ENCODE data around the gene AKAP12. TPM values are rescaled to one million over a fixed set of nuclear protein-coding genes. Genes with fewer than 3 reads are reported as not detected.
"Not testable (repeated sequence)": the region's sequence is repeated elsewhere in the genome, so short reads cannot be mapped to it uniquely, and the experiment has no call there.

The AKAP12 gene
- total RNA-seq, 1 experiment from 2014 or later = 396 TPM

DNA sequence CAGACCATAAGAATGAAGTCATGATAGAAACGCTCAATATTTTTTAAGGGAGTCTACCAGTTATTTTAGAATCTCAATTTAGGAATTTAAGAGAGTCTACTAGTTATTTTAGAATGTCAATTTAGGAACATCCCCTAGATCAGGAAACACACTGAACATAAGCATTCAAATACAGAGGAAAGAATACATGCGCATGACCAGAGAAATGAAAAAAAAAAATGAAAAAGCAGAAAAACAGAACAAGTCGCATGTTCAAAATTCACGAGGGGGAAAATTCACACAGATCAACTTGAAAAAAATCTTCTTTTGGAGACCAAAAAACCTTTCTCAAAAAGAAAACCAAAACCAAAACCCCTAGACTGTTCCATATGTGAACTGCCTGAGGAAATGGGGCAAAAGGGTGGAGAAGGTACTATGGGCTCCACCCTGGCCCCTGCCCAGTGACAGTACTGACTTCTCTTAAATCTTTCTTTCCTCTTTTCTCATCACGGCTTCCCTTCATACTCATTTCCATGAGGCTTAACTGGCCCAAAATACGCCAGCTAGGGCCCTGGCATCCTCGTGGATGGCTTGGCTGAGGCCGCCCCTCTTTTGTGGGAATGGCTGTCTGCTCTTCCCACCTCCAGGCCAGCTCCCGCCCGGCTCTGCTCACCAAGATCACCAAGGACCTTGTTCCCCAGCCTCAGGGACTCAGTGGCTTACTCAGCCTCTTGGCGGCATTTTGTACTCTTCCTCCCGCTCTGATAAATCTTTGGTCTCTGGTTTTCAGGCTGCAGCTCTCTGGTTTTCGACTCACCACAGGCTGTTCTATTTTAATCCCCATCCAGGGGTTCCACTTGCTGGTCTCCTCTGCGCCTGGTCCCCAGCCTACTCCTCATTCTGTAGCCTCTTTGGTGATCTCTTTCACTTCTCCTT is 140.4 kb downstream of the AKAP12 start:
- DNase-seq (ENCODE audit: low read depth) = no peak

DNA sequence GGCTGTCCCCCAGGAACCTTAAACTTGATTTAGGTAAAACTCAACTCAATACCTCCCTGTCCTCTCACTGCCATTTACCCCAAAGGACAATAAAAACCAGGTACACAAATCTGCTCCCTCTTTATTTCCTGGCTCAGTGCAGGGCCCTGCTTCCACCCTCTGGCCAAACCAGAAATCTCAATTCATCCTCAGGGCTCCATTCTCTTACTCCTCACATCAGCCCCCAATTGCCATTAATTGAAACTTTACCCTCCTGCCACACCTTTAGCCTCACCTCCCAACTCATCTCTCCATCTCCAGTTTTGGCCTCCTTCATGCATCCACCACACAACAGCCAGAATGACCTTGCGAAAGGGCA is 141.1 kb downstream of the AKAP12 start:
- no peak for DNase-seq (ENCODE audit: low read depth)

GRCh38 chr6:151381722-151382121 is 142.0 kb downstream of the AKAP12 start:
- DNase-seq (ENCODE audit: low read depth) = no peak

GRCh38 chr6:151382631-151383030 is 142.9 kb downstream of the AKAP12 start:
- not testable (repeated sequence) for DNase-seq (ENCODE audit: low read depth)

DNA sequence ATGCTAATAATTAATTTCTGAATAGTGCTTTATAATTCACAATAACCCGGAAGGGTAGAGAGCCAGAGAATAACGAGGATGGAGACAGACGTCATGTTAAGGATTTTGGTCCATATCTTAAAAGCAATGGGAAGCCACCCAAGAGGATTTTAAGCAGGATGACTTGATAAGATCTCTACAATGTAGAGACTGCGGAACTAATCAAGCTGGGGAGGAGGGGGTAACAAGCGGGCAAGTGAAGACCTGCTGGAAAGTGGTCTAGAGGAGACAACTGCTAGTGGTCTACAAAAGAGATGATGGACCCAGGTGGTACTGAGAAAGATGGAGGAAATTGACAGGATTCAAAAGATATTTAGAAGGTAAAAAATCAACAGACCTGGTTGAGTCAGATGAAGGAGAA is 144.4 kb downstream of the AKAP12 start:
- DNase-seq (ENCODE audit: low read depth) = no peak

DNA sequence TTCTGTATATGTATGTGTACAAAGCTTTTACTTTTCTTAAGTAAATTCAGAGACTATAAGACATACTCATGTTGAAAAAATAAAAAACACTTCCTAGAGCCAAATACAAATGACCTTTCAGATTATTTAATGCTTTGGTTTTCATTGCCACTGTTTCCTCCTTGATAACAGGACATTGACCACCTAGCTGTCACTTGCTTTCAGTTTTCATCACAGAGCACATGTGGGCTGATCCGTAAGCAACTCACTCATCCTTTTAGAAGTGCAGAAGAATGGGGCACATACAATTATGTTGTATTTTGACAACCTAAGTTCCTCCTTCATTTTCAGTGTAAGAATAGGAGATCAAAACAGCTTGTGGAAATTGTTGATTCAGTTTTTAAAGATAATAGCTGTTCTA is 145.4 kb downstream of the AKAP12 start:
- DNase-seq (ENCODE audit: low read depth) = no peak

DNA sequence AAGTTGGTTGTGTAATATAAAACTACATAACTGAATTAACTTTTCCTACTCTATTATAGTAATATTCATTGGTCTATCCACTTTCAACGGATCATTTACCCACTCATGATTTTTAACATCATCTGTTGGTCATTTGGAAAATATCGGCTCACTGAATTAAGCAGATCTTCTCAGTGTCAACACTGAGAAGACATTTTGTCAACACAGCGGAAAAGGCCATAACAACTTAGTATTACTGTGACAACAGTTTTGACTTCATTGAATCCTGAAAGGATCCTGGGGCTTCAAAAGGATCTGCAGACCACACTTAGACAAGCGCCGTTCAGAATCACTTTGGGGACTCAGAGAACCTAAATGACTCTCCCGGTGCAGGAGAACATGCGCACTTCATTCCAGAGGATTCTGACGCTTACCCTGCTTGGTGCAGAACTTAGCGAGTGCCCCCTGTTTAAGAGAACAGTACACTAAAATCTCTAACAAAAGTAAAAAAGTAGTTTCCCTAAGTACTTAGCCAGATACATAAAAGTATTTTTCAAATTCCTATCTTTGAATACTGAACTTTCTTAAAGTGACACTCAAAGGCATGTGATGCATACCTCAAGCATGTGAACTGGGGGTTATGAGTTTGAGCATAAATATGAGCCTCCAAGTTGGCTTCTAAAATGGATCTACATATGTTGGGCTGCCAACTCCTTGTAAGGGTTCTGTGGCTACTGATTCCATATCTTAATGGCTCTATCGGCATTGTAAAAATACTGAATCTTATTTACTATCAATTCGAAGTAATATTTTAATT is 147.6 kb downstream of the AKAP12 start:
- DNase-seq (ENCODE audit: low read depth) = no peak

- no peak for DNase-seq (ENCODE audit: low read depth)
These were observed 148.5 kb downstream of the AKAP12 start for GRCh38 chr6:151388236-151388635.

DNA sequence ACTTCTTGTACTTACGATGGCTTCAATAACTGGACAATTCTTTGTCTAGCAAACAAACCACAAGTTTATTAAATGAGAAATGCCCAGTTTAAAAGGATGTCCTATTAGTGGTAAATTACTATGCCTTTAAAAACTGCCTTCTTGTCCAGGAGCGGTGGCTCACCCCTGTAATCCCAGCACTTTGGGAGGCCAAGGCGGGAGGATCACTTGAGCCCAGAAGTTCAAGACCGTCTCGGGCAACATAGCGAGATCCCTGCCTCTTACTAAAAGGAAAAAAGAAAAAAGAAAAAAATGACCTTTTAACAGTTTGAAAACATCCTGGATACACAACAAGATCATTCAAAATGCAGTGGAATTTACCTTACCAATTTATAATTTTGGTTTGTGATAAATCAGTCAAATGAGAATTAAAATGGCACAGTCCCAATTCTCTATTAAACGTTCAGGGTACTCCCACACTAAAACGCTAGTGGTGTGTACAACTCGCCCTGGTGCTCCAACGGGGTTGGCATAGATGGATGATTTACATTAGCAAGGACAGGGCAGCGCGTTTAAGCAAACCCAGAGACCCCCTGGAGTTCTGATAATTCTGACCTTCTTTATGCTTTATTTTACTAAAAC is 149.3 kb downstream of the AKAP12 start:
- no peak for DNase-seq (ENCODE audit: low read depth)

DNA sequence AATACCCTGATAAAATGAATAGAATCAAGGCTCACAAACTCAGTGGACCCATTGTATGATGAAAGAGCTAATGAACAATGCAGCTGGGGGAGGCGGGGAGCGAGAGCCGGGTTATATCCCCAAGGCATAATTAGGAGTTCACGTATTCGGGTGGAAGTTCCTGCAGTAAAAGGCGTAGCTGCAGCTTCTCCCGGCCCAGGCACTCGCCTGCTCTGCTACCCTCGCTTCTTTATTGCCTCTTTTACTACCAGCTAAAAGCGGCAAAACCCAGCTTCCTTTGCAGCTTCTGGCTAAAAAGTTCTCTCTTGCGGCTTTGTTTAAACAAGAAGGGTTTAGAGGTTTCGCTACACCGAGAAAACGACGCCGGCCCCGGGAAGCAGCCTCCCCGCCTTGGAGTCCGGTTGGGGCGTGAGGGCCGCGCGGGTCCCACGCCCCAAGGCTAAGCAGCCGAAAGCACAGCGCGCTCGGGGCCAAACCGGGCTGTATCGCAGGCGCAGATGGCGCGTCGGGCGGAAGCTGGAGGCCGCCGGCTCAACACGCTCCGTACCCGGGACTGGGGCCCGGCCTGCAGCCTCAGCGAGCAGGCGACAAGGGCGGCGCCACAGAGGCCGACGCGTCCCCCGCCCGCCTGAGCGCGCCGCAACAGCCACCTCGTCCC is 150.0 kb downstream of the AKAP12 start:
- peak; percentile 82 for DNase-seq (ENCODE audit: low read depth)

- DNase-seq (ENCODE audit: low read depth) = peak; percentile 100
These were observed 150.6 kb downstream of the AKAP12 start for GRCh38 chr6:151390276-151390850.

- peak; percentile 82 for DNase-seq (ENCODE audit: low read depth)
These were observed 151.2 kb downstream of the AKAP12 start for GRCh38 chr6:151390851-151391470.

- peak; percentile 88 for DNase-seq (ENCODE audit: low read depth)
These were observed 152.0 kb downstream of the AKAP12 start, which contains the start of gene ZBTB2 for GRCh38 chr6:151391471-151392413. TSS of gene ZBTB2 (minus strand) at chr6:151391559. CDS start at chr6:151373637, 17,922 bp downstream.

DNA sequence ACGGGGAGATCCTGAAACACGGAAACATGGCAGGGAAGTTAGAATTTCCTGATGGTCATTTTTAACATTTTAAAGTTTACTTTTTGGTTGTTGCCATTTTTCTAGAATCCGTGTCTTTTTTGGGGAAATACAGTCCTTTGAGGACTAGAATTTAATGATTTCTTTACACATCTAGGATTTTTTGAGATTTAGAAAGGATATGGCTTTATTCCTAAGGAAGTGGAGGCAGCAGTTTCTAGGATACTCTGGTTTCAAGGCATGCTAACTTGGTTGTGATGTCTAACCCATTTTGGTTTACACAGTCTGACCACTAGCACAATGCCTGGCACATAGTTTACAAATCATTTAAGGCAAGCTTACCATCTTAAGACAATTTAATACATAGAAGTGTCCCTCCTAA is 152.7 kb downstream of the AKAP12 start:
- DNase-seq (ENCODE audit: low read depth) = no peak

DNA sequence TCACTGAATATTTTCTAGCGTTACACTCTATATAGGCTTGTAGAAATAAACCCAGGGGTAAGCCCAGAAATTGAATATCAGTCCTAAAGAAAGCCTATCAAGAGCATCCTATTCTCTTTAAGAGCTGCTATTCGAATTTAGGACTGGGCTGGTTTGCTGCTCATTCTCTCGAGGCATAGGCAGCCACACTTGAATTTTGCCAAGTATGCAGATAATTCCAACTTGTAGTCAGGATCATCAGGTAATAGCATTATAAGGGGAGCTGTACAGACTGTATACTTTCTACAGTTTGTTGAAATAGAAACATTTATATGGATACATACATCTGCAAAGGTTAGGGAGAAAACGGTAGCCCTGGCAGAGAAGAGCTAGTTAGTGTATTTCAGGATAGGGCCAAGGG is 153.6 kb downstream of the AKAP12 start:
- DNase-seq (ENCODE audit: low read depth) = no peak

GRCh38 chr6:151399679-151400078 is 159.9 kb downstream of the AKAP12 start:
- DNase-seq (ENCODE audit: low read depth) = no peak

- DNase-seq (ENCODE audit: low read depth) = no peak
These were observed 160.7 kb downstream of the AKAP12 start for GRCh38 chr6:151400473-151400872.

GRCh38 chr6:151402228-151402627 is 162.5 kb downstream of the AKAP12 start:
- DNase-seq (ENCODE audit: low read depth) = no peak

DNA sequence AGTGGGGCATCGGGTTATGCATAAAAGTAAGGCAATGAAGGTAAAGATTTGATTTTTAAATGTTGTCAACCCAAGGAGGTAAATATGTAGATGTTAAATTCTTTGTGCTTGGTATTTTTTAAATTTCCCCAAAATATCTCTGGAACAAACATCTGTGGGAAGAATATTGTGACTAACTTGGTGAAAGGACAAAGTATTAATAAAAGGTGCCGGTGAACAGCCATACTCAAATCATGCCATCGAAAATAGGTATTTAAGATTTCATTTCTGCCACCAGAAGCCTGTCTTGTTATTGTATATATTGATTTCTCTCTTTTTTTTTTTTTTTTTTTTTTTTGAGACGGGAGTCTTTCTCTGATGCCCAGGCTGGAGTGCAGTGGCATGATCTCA is 164.1 kb downstream of the AKAP12 start:
- DNase-seq (ENCODE audit: low read depth) = no peak

Data from Daoy (cell line).